ENCODE results near the gene ASB7. TPM values are rescaled to one million over a fixed set of nuclear protein-coding genes. Genes with fewer than 3 reads are reported as not detected.
A peak's percentile ranks its signal among the peaks of the same experiment; 100 is the strongest.
"Not testable (repeated sequence)": the region's sequence is repeated elsewhere in the genome, so short reads cannot be mapped to it uniquely, and the experiment has no call there.

The ASB7 gene
- total and polyA plus RNA-seq, 12 donors: 2.7 to 25.2 (median 11.1) TPM

DNA sequence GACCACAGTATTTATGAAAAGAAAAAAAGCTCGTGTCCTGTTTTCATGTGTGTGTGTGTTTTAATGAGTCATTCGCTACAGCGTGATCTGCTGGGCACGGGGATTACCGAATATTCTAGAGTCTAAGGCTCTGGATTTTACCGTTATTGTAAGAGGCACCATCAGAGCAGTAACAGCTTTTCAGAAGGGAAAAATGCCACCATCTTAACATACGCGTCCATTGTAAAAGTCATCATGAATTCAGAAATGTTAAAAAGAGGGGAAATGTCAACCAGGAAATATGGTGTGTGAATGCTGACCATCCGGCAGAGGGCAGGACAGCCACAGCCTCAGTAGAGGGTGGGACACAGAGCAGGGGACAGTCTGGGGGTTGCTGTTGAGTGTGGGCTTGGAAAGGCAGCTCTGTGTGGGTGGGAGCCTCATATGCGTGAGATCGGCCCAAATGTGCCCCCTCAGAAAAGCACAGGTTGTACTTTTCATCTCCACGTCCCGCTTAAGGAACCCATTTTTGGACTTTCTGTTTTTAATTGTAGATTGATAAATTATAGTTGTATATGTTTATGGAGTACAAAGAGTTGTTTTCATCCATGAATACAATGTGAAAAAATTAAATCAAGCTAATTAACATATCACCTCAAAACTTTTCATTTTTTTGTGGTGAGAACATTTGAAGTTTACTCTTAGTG, 69.6 kb downstream of the ASB7 start:
- intact Hi-C loops (cut with DNase I): no loop called here
- Histone ChIP-seq H3K4me1 (replicated peaks in 1 of 2) (no peaks in the 10 kb centered on the region), H3K36me3 (replicated peaks in 1 of 2) (no peaks in the 10 kb centered on the region), H3K27ac (no peak overlapping the region), H3K27me3 (no peaks in the 10 kb centered on the region), H3K9me3 (replicated peaks in 1 of 3) (no peaks in the 10 kb centered on the region), H3K4me3 (no peak overlapping the region)
- WGBS, 4 donors: 51 to 65% (median 61%) methylated on average over 13 of the region's 13 CpGs
- DNase-seq: peak in 3 of 7 donors; percentile 16 to 48 (median 33)
- TF ChIP-seq CTCF (IDR thresholded peaks at IDR 0.05) (peak; percentile 18 to 60 (median 52)), POLR2A (IDR thresholded peaks at IDR 0.05) (no peak)

DNA sequence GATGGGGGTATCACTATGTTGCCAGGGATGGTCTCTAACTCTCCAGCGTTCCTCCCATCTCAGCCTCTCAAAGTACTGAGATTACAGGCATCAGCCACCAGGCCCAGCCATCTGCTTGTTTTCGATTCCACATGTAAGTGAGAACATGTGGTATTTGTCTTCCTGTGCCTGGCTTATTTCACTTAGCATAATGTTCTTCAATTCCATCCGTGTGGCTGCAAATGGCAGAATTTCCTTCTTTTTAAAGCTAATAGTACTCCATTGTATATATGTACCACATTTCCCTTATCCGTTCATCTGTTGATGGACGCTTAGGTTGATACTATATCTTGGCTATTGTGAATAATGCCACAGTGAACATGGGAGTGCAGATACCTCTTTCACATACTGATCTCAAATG, 70.6 kb downstream of the ASB7 start:
- H3K27ac ChIP-seq: no peak overlapping the region
- TF ChIP-seq CTCF (IDR thresholded peaks at IDR 0.05) (no peak), POLR2A (IDR thresholded peaks at IDR 0.05) (no peak)
- intact Hi-C loops (cut with DNase I): no loop called here

GRCh38 chr15:100679151-100679550, 76.8 kb downstream of the ASB7 start:
- H3K4me3 ChIP-seq; H3K36me3 ChIP-seq (replicated peaks in 1 of 2); H3K4me1 ChIP-seq (replicated peaks in 1 of 2); H3K27me3 ChIP-seq; H3K27ac ChIP-seq; intact Hi-C loops (cut with DNase I); H3K9me3 ChIP-seq (replicated peaks in 1 of 3): not testable (repeated sequence)
- peak in 2 of 7 donors; percentile 11 to 20 for DNase-seq
- WGBS, 4 donors: 83 to 94% (median 92%) methylated on average over 4 to 5 of the region's 5 CpGs

More for the DNA sequence above, 70.6 kb downstream of the ASB7 start:
- peak in 1 of 7 donors; percentile 31 for DNase-seq
- Histone ChIP-seq H3K9me3 (replicated peaks in 1 of 3) (no peaks in the 10 kb centered on the region), H3K27me3 (no peaks in the 10 kb centered on the region), H3K36me3 (replicated peaks in 1 of 2) (no peaks in the 10 kb centered on the region), H3K4me1 (replicated peaks in 1 of 2) (no peaks in the 10 kb centered on the region), H3K4me3 (no peak overlapping the region)
- WGBS, 4 donors: 70 to 82% (median 76%) methylated on average over 5 of the region's 5 CpGs

DNA sequence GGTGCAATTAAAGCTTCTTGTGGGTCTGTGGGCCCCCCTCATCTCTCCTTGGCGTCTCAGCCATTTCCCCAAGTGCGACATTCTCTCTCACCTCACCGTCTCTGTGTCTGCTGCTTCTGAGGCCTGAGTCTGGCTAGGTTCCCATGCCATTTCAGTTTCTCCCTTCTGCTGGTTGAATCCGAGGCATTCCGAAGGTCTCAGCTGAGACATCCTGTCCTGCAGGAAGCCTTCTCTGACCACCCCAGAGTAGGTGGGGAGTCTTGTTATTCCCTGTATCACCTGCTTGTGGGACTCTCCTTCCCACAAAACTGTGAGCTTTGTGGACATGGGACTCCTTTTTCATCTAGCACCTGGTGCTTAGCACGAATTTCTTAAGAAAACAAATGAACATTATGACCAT, 78.3 kb downstream of the ASB7 start:
- H3K9me3 ChIP-seq (replicated peaks in 1 of 3): no peaks in the 10 kb centered on the region
- no peaks in the 10 kb centered on the region for H3K4me1 ChIP-seq (replicated peaks in 1 of 2)
- H3K27ac ChIP-seq: no peak overlapping the region
- H3K4me3 ChIP-seq: no peak overlapping the region
- H3K36me3 ChIP-seq (replicated peaks in 1 of 2): no peaks in the 10 kb centered on the region
- no peak for TF ChIP-seq POLR2A (IDR thresholded peaks at IDR 0.05)
- TF ChIP-seq CTCF (IDR thresholded peaks at IDR 0.05): no peak
- DNase-seq: peak in 2 of 7 donors; percentile 3 to 27
- WGBS, 4 donors: 72 to 87% (median 78%) methylated on average over 6 of the region's 6 CpGs
- no peaks in the 10 kb centered on the region for H3K27me3 ChIP-seq
- intact Hi-C loops (cut with DNase I): no loop called here

DNA sequence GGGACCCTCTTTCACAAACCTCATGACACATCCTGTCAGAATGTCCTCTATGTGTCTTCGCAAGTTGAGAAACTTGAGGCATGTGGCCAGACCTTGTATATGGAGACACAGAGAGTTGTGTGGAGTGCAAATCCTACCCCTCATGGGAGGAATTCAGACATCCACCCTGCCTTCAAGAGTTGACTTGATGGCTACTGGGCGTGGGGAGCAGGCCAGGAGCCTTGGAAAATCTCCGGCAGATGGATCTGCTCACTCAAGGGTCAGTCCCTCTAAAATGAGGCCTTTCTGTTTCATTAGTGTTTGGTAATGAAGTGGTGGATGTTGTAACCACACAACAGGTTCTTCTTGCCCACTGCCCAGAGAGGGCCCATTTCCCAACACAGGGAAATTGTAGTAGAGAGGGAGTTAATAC, 79.0 kb downstream of the ASB7 start:
- peak in 2 of 7 donors; percentile 6 to 27 for DNase-seq
- peaks cover under 1% of the 10 kb centered on the region for H3K27me3 ChIP-seq
- TF ChIP-seq CTCF (IDR thresholded peaks at IDR 0.05) (no peak), POLR2A (IDR thresholded peaks at IDR 0.05) (no peak)
- H3K27ac ChIP-seq: no peak overlapping the region
- H3K36me3 ChIP-seq (replicated peaks in 1 of 2): no peaks in the 10 kb centered on the region
- 81 to 97% (median 92%) methylated on average over 3 of the region's 3 CpGs for WGBS, 4 donors
- H3K4me3 ChIP-seq: no peak overlapping the region
- intact Hi-C loops (cut with DNase I): no loop called here
- H3K4me1 ChIP-seq (replicated peaks in 1 of 2): no peaks in the 10 kb centered on the region
- no peaks in the 10 kb centered on the region for H3K9me3 ChIP-seq (replicated peaks in 1 of 3)

All from adrenal gland (tissue), 12 donors.